Measurements from ENCODE around the gene C16orf78.

C16orf78 gene, protein sequence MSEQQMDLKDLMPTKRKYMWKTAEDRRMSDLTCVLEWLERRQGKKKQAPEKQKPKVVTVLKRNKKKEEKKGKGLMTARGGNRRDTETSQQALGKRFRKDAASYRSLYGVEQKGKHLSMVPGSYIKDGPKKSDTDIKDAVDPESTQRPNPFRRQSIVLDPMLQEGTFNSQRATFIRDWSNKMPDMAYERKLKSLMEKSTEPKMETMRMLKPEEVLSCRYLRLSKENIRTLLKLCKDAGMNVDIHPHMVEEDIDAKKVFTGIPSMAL

GRCh38 chr16:49373504-49373903 lies at the start of gene C16orf78:
Gene C16orf78, plus strand, starts transcription at chr16:49373804. Its CDS starts 136 bp downstream, at chr16:49373940.
- H3K4me3 ChIP-seq (replicated peaks; ENCODE audit: low read depth, low read length), result no peak within 1 kb of the TSS
- no peak for DNase-seq (ENCODE audit: low read depth)
- TF ChIP-seq, protein P1, sequence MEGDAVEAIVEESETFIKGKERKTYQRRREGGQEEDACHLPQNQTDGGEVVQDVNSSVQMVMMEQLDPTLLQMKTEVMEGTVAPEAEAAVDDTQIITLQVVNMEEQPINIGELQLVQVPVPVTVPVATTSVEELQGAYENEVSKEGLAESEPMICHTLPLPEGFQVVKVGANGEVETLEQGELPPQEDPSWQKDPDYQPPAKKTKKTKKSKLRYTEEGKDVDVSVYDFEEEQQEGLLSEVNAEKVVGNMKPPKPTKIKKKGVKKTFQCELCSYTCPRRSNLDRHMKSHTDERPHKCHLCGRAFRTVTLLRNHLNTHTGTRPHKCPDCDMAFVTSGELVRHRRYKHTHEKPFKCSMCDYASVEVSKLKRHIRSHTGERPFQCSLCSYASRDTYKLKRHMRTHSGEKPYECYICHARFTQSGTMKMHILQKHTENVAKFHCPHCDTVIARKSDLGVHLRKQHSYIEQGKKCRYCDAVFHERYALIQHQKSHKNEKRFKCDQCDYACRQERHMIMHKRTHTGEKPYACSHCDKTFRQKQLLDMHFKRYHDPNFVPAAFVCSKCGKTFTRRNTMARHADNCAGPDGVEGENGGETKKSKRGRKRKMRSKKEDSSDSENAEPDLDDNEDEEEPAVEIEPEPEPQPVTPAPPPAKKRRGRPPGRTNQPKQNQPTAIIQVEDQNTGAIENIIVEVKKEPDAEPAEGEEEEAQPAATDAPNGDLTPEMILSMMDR (IDR thresholded peaks at IDR 0.05; ENCODE audit: low read length, missing control alignments), result no peak

DNA sequence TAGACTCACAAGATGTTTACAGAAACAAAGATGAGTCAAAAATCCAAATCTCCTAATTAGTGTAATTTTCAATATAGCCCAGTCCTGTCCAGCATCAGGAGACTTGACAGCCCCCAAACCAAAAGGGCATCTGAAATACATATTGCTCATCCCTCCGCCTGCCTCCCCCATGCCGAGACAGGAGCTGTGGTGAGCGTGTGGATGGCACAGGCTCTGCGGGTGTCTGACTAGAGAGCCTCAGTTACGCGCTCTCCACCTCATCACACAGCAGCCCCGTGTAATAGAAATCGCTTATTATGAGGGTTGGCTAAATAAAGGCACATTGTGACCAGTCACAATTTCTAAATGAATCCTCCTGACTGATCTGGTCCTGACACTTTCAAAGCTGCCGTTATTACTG lies 48.9 kb upstream of the C16orf78 start:
- TF ChIP-seq, protein P1 (IDR thresholded peaks at IDR 0.05; ENCODE audit: low read length, missing control alignments), result no peak
- DNase-seq (ENCODE audit: low read depth), result no peak
- no peak overlapping the region for H3K4me3 ChIP-seq (replicated peaks; ENCODE audit: low read depth, low read length)

- no peak for DNase-seq (ENCODE audit: low read depth)
- TF ChIP-seq, protein P1 (IDR thresholded peaks at IDR 0.05; ENCODE audit: low read length, missing control alignments), result no peak
- H3K4me3 ChIP-seq (replicated peaks; ENCODE audit: low read depth, low read length), result no peak overlapping the region
Observed at GRCh38 chr16:49327466-49327865, 46.1 kb upstream of the C16orf78 start.

- H3K4me3 ChIP-seq (replicated peaks; ENCODE audit: low read depth, low read length), result no peak overlapping the region
- no peak for DNase-seq (ENCODE audit: low read depth)
- TF ChIP-seq, protein P1 (IDR thresholded peaks at IDR 0.05; ENCODE audit: low read length, missing control alignments), result no peak
Observed at GRCh38 chr16:49328325-49328724, 45.3 kb upstream of the C16orf78 start.

DNA sequence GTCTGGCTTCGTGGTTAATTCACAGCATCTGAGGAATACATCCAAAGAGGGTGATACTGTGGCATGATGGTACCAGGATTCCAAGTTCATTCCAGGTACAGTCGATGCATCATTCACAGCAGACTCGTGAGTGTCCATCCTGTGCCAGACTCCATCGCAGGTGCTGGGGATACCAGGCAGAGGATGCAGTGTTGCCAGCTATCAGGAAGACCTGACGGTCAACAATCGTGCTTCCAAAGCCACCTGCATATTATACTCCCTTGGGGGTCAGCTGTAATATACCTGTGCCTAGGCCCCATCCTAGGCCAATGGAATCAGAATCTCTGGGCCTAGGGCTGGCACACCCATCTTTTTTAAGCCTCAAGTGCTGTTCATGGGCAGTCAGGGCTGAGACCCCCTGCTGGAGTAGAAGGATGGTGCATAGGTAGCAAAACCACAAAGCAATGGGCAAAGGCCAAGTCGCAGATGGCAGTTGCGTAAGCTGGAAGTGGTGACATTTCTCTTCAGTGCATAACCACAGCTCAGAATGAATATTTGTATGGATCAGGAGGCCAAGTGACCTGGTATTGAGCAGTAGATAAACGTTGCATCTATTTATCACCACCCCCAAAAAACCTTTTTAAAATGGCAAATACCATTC lies 42.9 kb upstream of the C16orf78 start:
- no peak for DNase-seq (ENCODE audit: low read depth)
- TF ChIP-seq, protein P1 (IDR thresholded peaks at IDR 0.05; ENCODE audit: low read length, missing control alignments), result no peak
- no peak overlapping the region for H3K4me3 ChIP-seq (replicated peaks; ENCODE audit: low read depth, low read length)

- TF ChIP-seq, protein P1 (IDR thresholded peaks at IDR 0.05; ENCODE audit: low read length, missing control alignments), result no peak
- DNase-seq (ENCODE audit: low read depth), result no peak
- H3K4me3 ChIP-seq (replicated peaks; ENCODE audit: low read depth, low read length), result no peak overlapping the region
Observed at GRCh38 chr16:49332589-49333258, 40.9 kb upstream of the C16orf78 start.
